ENCODE measurements around the gene HCLS1. TPM values are rescaled to one million over a fixed set of nuclear protein-coding genes. Genes with fewer than 3 reads are reported as not detected.

Gene HCLS1
- total RNA-seq, 1 experiment from 2014 or later = 1.3 TPM

- no peak for DNase-seq (ENCODE audit: low read depth)
Measured at GRCh38 chr3:121658716-121659435, 1.8 kb downstream of the HCLS1 start.

GRCh38 chr3:121654493-121655385, 6.0 kb downstream of the HCLS1 start:
- no peak for DNase-seq (ENCODE audit: low read depth)

- DNase-seq (ENCODE audit: low read depth) = no peak
Measured at GRCh38 chr3:121651684-121652083, 9.0 kb downstream of the HCLS1 start.

- DNase-seq (ENCODE audit: low read depth) = no peak
Measured at GRCh38 chr3:121649645-121650044, 11.1 kb downstream of the HCLS1 start.

- DNase-seq (ENCODE audit: low read depth) = no peak
Measured at GRCh38 chr3:121648219-121648958, 12.3 kb downstream of the HCLS1 start.

GRCh38 chr3:121645054-121645453, 15.6 kb downstream of the HCLS1 start:
- no peak for DNase-seq (ENCODE audit: low read depth)

GRCh38 chr3:121642601-121643314, 17.9 kb downstream of the HCLS1 start:
- no peak for DNase-seq (ENCODE audit: low read depth)

GRCh38 chr3:121641127-121641526, 19.6 kb downstream of the HCLS1 start:
- DNase-seq (ENCODE audit: low read depth) = no peak

GRCh38 chr3:121637922-121638321, 22.8 kb downstream of the HCLS1 start:
- no peak for DNase-seq (ENCODE audit: low read depth)

GRCh38 chr3:121630355-121630754, 30.3 kb downstream of the HCLS1 start:
- no peak for DNase-seq (ENCODE audit: low read depth)

GRCh38 chr3:121629601-121630000, 31.1 kb downstream of the HCLS1 start:
- no peak for DNase-seq (ENCODE audit: low read depth)

- DNase-seq (ENCODE audit: low read depth) = no peak
Measured at GRCh38 chr3:121627622-121628021, 33.1 kb downstream of the HCLS1 start.

- DNase-seq (ENCODE audit: low read depth) = no peak
Measured at GRCh38 chr3:121627211-121627610, 33.5 kb downstream of the HCLS1 start.

GRCh38 chr3:121626495-121626894, 34.2 kb downstream of the HCLS1 start:
- DNase-seq (ENCODE audit: low read depth) = no peak

- no peak for DNase-seq (ENCODE audit: low read depth)
Measured at GRCh38 chr3:121624147-121624899, 36.4 kb downstream of the HCLS1 start.

- no peak for DNase-seq (ENCODE audit: low read depth)
Measured at GRCh38 chr3:121621491-121621890, 39.2 kb downstream of the HCLS1 start.

- DNase-seq (ENCODE audit: low read depth) = no peak
Measured at GRCh38 chr3:121619691-121620090, 41.0 kb downstream of the HCLS1 start.

GRCh38 chr3:121606106-121606505, 54.6 kb downstream of the HCLS1 start:
- no peak for DNase-seq (ENCODE audit: low read depth)

GRCh38 chr3:121604759-121605158, 55.9 kb downstream of the HCLS1 start:
- no peak for DNase-seq (ENCODE audit: low read depth)

- DNase-seq (ENCODE audit: low read depth) = no peak
Measured at GRCh38 chr3:121601212-121601812, 59.4 kb downstream of the HCLS1 start.

Measured in Daoy (cell line).